ENCODE data around the gene RBM28. TPM values are rescaled to one million over a fixed set of nuclear protein-coding genes. Genes with fewer than 3 reads are reported as not detected.

The RBM28 gene
- total RNA-seq, 2 donors from 2014 or later = 12.7 to 15.1 TPM

- no peaks in the 10 kb centered on the region for H3K27me3 ChIP-seq
Observed at GRCh38 chr7:128357217-128357613, 13.5 kb upstream of the RBM28 start.

GRCh38 chr7:128356546-128357216, 13.0 kb upstream of the RBM28 start:
- DNase-seq (ENCODE audit: low spot score) = no peak
- TF ChIP-seq CTCF (IDR thresholded peaks at IDR 0.05) = no peak
- no peaks in the 10 kb centered on the region for H3K36me3 ChIP-seq
- H3K27ac ChIP-seq = no peak overlapping the region
- no peaks in the 10 kb centered on the region for H3K27me3 ChIP-seq
- no peak overlapping the region for H3K4me3 ChIP-seq
- H3K9me3 ChIP-seq = no peaks in the 10 kb centered on the region
- peaks cover 0 to 19% of the 10 kb centered on the region in 2 donors for H3K4me1 ChIP-seq

More at GRCh38 chr7:128357217-128357613, 13.5 kb upstream of the RBM28 start:
- no peak overlapping the region for H3K4me3 ChIP-seq
- H3K27ac ChIP-seq = no peak overlapping the region
- H3K9me3 ChIP-seq = no peaks in the 10 kb centered on the region
- H3K4me1 ChIP-seq = peaks cover 0 to 20% of the 10 kb centered on the region in 2 donors
- TF ChIP-seq CTCF (IDR thresholded peaks at IDR 0.05) = no peak
- no peak for DNase-seq (ENCODE audit: low spot score)
- no peaks in the 10 kb centered on the region for H3K36me3 ChIP-seq

GRCh38 chr7:128353610-128354009, 9.9 kb upstream of the RBM28 start:
- Histone ChIP-seq H3K36me3 (no peaks in the 10 kb centered on the region), H3K9me3 (no peaks in the 10 kb centered on the region), H3K4me1 (peaks cover 0 to 12% of the 10 kb centered on the region in 2 donors), H3K4me3 (no peak overlapping the region), H3K27me3 (no peaks in the 10 kb centered on the region), H3K27ac (no peak overlapping the region)
- no peak for DNase-seq (ENCODE audit: low spot score)
- no peak for TF ChIP-seq CTCF (IDR thresholded peaks at IDR 0.05)

- no peak for DNase-seq (ENCODE audit: low spot score)
- Histone ChIP-seq H3K4me3 (no peak overlapping the region), H3K4me1 (peaks cover 0 to 12% of the 10 kb centered on the region in 2 donors), H3K27me3 (no peaks in the 10 kb centered on the region), H3K36me3 (no peaks in the 10 kb centered on the region), H3K27ac (no peak overlapping the region), H3K9me3 (no peaks in the 10 kb centered on the region)
- TF ChIP-seq CTCF (IDR thresholded peaks at IDR 0.05) = no peak
Observed at GRCh38 chr7:128353189-128353588, 9.5 kb upstream of the RBM28 start.

GRCh38 chr7:128352636-128353035, 8.9 kb upstream of the RBM28 start:
- Histone ChIP-seq H3K36me3 (no peaks in the 10 kb centered on the region), H3K27me3 (no peaks in the 10 kb centered on the region), H3K9me3 (no peaks in the 10 kb centered on the region), H3K27ac (no peak overlapping the region), H3K4me3 (no peak overlapping the region), H3K4me1 (peaks cover 0 to 12% of the 10 kb centered on the region in 2 donors)
- DNase-seq (ENCODE audit: low spot score) = no peak
- no peak for TF ChIP-seq CTCF (IDR thresholded peaks at IDR 0.05)

GRCh38 chr7:128352153-128352537, 8.4 kb upstream of the RBM28 start:
- H3K4me3 ChIP-seq = peak overlapping the region in 1 of 2 donors; percentile 42
- no peaks in the 10 kb centered on the region for H3K27me3 ChIP-seq
- H3K36me3 ChIP-seq = no peaks in the 10 kb centered on the region
- peaks cover 0 to 12% of the 10 kb centered on the region in 2 donors for H3K4me1 ChIP-seq
- peak; percentile 44 to 60 for TF ChIP-seq CTCF (IDR thresholded peaks at IDR 0.05)
- no peak for DNase-seq (ENCODE audit: low spot score)
- H3K27ac ChIP-seq = no peak overlapping the region
- H3K9me3 ChIP-seq = no peaks in the 10 kb centered on the region

All from right atrium auricular region (tissue), 2 donors.